Loucy (cell line): ENCODE results near the gene VPS51.

Source experiments
- CTCF ChIP-seq: fragments of 200-600 bp; sonication (generic); conservative IDR thresholded peaks from 2 replicates; pipeline ENCODE4 v1.5.1; 2014; ENCODE audit warnings: mild to moderate bottlenecking, antibody characterized with exemption, low read length
- EZH2phosphoT487 ChIP-seq: fragments of 200-600 bp; IDR thresholded peaks from 2 replicates; pipeline ENCODE4 v1.6.1; 2018; ENCODE audit warnings: antibody characterized with exemption, mild to moderate bottlenecking, moderate library complexity, borderline replicate concordance

- no peak for TF ChIP-seq CTCF
- no peak for TF ChIP-seq EZH2phosphoT487
Measured at GRCh38 chr11:65132238-65132987, 36.4 kb downstream of the VPS51 start.
